ENCODE data around the gene SH3RF2.
"Not testable (repeated sequence)": the region's sequence is repeated elsewhere in the genome, so short reads cannot be mapped to it uniquely, and the experiment has no call there.

SH3RF2 gene, protein sequence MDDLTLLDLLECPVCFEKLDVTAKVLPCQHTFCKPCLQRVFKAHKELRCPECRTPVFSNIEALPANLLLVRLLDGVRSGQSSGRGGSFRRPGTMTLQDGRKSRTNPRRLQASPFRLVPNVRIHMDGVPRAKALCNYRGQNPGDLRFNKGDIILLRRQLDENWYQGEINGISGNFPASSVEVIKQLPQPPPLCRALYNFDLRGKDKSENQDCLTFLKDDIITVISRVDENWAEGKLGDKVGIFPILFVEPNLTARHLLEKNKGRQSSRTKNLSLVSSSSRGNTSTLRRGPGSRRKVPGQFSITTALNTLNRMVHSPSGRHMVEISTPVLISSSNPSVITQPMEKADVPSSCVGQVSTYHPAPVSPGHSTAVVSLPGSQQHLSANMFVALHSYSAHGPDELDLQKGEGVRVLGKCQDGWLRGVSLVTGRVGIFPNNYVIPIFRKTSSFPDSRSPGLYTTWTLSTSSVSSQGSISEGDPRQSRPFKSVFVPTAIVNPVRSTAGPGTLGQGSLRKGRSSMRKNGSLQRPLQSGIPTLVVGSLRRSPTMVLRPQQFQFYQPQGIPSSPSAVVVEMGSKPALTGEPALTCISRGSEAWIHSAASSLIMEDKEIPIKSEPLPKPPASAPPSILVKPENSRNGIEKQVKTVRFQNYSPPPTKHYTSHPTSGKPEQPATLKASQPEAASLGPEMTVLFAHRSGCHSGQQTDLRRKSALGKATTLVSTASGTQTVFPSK

DNA sequence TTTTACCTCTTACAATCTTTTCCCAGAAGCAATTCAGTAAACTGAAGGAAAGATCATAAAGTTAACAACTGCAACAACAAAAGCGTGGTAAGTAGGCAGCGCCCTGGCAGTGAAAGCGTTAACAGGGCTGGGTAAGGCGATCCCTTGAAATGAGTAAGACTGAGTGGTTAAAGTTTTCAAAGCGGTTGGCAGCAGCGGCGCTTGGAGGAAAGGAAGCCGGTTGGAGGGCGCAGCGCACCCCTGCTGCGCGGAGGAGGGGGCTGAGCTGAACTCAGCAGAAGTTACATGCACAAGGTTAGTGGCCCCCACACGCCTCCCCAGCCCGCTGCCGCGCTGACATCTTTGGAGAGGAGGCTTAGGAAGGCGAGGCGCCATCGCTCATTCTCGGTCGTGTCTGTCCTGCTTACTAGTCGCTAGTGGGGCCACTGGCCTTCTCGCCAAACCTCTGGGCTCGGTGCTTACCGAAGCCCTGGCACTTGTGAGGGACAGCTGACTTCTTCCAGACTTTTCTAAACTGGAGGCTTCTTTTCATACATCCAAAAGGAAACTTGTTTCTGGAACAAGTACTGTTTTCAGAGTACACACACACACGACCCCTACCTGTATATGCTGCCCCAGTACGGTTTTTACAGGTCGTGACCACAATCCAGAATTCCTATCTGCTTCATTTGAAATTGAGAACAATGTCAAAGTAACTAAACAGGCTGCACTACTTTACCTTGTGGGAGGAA, at the start of gene SH3RF2:
TSS of gene SH3RF2 (plus strand) at position 178 of the 731 bp plus-strand sequence. CDS start 1,351 bp downstream, outside the sequence.
- DNase-seq: peak; percentile 9

GRCh38 chr5:145887217-145887616, 49.2 kb upstream of the SH3RF2 start:
- DNase-seq: no peak

GRCh38 chr5:145887976-145888574, 48.3 kb upstream of the SH3RF2 start:
- no peak for DNase-seq

- no peak for DNase-seq
These were observed 46.8 kb upstream of the SH3RF2 start for GRCh38 chr5:145889611-145890010.

DNA sequence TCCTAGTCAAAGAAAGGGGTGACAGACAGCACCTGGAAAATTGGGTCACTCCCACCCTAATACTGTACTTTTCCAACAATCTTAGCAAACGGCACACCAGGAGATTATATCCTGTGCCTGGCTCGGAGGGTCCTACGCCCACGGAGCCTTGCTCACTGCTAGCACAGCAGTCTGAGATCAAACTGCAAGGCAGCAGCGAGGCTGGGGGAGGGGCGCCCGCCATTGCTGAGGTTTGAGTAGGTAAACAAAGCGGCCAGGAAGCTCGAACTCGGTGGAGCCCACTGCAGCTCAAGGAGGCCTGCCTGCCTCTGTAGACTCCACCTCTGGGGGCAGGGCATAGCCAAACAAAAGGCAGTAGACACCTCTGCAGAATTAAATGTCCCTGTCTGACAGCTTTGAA, 45.0 kb upstream of the SH3RF2 start:
- not testable (repeated sequence) for DNase-seq

GRCh38 chr5:145898171-145898570, 38.2 kb upstream of the SH3RF2 start:
- DNase-seq: no peak

DNA sequence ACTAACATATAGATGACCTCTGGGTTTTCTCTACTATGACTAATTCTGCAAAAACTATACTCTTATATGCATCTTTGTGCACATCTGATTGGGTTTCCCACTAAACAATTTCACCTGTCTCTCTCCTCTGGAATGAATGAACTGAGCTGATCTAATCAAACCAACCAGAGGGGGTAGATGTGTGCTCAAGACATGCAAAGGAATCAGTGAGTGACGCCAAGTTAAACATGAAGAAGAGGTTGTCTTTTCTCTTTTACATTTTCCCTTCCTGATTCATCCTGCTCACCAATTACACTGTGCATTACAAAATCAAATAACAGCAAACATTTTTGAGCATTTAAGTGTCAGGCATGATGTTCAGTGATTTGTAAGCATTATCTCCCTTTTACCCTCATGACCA, 34.0 kb upstream of the SH3RF2 start:
- no peak for DNase-seq

DNA sequence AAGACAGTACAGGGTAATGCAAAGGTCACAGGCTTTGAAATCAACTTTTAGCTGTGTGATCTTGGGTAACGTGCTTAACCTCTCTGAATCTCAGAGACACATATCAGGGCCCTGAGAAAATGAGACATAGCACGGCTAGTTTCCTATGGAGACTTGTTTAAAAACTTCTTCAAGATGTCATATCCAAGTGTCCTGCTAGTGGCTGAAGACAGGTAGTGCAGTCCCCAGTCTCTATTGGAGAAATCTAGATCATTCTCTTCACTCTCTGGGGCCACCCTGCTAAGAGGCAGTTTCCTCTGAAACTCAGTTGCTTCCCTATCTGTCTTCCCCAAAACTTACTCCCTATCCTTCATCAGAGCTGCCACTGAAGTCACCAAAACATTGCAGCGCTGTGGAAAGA, 33.3 kb upstream of the SH3RF2 start:
- DNase-seq: no peak

DNA sequence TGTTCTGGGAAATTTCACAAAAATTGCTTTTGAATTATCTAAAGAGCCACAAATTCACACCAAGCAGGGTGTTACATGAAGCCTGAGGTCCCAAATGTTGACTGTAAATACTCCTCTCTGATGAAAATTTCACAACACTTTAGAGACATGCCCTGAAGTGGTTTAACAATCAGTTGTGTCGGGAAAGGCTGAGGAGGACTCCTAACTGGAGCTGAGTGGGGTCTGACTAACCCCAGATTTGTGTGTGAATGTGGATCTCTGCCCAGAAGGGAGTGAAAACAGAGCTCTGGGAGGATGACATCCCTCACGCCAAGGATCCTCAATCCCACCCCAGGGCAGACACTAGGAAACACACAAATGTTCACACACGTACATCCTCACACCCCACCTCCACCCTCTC, 32.5 kb upstream of the SH3RF2 start:
- DNase-seq: no peak

- DNase-seq: no peak
These were observed 31.6 kb upstream of the SH3RF2 start for GRCh38 chr5:145904743-145905142.

DNA sequence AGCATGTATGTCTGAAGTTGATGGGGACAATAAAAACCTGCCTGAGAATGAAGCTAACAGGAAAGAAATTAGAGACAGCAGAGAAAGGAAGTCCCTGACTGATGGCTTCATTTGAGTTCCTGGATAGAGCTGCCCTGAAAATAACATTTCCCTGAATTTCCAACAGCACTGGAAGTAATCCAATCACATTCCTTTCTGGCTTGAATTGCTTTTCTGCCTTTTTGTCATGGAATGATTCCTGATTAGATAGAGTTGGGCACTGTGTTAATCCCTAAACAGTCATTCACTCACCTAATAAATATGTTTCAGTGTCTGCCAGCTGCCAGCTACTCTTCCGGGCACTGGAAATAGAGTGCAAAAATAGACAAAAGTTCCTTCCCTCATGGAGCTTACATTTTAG, 30.0 kb upstream of the SH3RF2 start:
- DNase-seq: no peak

GRCh38 chr5:145908206-145908960, 28.0 kb upstream of the SH3RF2 start:
- DNase-seq: no peak

DNA sequence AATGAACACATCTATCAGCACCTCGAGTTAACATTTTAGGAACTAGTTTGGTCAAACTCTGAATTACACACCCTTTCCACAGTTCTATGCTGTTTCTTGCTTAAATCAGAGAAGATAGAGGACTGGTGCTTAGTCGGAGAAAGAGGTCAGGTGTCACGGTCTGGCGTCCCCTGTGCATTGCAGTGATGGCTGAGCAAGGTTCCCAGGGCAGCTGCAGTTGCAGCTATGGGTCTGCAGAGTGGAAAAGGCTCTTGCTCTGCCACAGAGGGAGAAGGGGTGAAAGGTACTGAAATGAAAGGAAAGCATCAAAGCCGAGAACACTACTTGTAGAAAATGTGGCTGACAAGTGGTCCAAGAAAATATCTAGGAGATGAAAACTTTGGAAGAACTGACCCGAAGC, 25.2 kb upstream of the SH3RF2 start:
- no peak for DNase-seq

GRCh38 chr5:145912019-145912418, 24.4 kb upstream of the SH3RF2 start:
- DNase-seq: no peak

DNA sequence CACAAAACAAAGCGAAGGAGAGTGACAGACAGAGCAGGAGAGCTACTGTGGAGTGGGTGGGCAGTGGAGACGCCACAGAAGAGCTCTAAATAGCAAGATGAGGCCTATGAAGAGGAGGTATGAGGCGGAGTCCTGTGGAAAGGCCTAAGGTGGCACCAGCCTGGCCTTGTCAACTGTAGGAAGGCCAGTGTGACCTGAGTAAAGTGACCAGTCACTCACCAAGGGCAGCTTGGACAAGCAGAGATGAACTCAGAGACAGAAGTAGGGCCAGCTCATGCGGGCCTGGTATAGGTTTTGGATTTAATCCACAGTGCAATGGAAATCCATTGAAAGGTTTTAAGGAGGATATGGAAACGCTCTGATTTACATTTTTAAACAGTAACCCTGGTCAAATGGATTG, 23.8 kb upstream of the SH3RF2 start:
- DNase-seq: no peak

DNA sequence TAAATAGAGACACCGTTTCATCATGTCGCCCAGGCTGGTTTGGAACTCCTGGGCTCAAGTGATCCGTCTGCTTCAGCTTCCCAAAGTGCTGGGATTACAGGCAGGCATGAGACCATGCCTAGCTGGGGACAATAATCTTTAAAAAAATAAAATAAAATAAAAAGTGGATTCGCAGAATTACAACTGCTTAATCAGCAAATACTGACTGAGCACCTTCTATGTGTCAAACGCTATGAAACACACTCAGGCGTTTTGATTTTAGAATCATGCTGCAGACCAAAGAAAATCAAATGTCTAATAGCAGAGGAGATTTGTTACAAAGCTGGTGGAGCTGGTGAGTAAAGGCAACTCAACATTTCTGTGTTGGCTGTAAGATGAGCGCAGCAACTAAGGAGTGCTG, 22.7 kb upstream of the SH3RF2 start:
- DNase-seq: no peak

DNA sequence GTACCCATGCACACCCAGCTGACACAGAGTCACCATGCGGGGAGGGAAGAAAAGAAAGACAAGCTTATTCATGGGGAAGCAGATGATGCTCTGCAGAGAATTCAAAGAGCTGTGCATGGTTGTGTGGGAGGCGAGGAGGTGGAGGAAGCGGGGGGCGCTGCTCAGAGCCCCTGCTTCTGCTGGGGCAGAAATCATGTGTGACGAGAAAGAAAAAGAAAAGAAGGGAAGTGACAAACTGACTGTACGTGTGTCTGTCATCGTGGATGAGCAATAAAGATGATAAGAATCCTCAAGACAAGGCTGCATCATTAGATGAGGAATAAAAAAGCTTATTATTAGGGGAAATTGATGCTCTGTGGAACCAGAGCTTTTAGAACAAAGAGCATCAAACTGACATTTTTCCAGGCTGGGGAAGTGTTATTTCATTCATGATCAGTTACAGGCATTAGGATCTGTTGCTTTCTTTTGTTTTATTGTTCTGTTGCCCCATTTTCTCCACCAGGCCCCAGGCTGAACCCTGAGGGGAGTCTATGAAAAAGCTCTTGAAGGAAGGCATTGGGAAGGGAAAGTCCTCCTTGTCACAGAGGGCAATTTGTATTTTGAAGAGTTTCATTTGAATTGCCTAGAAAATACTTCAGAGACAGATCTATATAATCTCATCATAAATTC, 20.3 kb upstream of the SH3RF2 start:
- DNase-seq: no peak

- DNase-seq: no peak
These were observed 19.1 kb upstream of the SH3RF2 start for GRCh38 chr5:145917288-145917687.

DNA sequence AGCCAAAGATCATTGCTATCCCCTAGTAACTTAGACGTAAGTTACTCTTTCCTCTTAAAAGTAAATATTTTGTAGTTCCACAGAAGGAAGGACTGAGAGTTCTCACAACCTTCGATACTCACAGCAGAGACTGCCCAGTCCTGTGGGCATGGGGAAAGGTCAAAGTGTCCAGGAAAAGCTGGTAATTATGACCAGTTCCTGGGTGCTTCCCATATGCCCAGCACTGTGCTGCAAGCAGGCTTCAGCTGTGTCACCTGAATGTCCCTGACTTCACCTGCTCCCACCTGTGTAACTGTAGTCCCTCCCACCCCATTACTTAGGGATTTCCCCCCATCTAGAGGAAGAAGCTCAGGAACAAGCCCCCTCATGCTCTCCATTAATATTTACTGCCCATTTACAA, 18.0 kb upstream of the SH3RF2 start:
- no peak for DNase-seq

GRCh38 chr5:145919413-145919812, 17.0 kb upstream of the SH3RF2 start:
- no peak for DNase-seq

- DNase-seq: no peak
These were observed 15.7 kb upstream of the SH3RF2 start for GRCh38 chr5:145920542-145921210.

Measured in stimulated activated CD4-positive, alpha-beta T cell treated with anti-CD3 and anti-CD28 coated beads, Interleukin-12 subunit alpha, Interleukin-12 subunit beta, amount 100 ng/mL, for 4 hours (primary cell).